Thymus (tissue), 14 donors: ENCODE measurements around the gene PRR20G. TPM values are rescaled to one million over a fixed set of nuclear protein-coding genes. Genes with fewer than 3 reads are reported as not detected.

Experiments
- DNase-seq, 9 donors: peaks; one replicate each; pipeline ENCODE4 v3.0.0-alpha.2; 2013; ENCODE audit warnings: low spot score in 9 of 9, low read depth in 6 of 9, missing footprints in 1 of 9
- H3K27ac ChIP-seq, 2 donors: one replicate each; pipeline ENCODE4 v1.5.1; 2013; ENCODE audit warnings: control low read depth in 1 of 2, low read depth in 1 of 2, low read length in 1 of 2, mild to moderate bottlenecking in 1 of 2, moderate library complexity in 1 of 2
- H3K27me3 ChIP-seq, 2 donors: one replicate each; pipeline ENCODE4 v1.5.1; 2013; ENCODE audit warnings: low read length in 1 of 2; ENCODE audit not compliant: control insufficient read depth in 2 of 2, insufficient read depth in 1 of 2
- H3K36me3 ChIP-seq, 2 donors: one replicate each; pipeline ENCODE4 v1.5.1; 2013; ENCODE audit warnings: low read length in 1 of 2, mild to moderate bottlenecking in 1 of 2, moderate library complexity in 1 of 2; ENCODE audit not compliant: control insufficient read depth in 2 of 2, insufficient read depth in 2 of 2
- H3K4me1 ChIP-seq, 2 donors: one replicate each; pipeline ENCODE4 v1.5.1; 2013; ENCODE audit warnings: low read length in 2 of 2; ENCODE audit not compliant: control insufficient read depth in 2 of 2, insufficient read depth in 2 of 2
- H3K4me3 ChIP-seq, 2 donors: one replicate each; pipeline ENCODE4 v1.5.1; 2013; ENCODE audit warnings: low read length in 2 of 2, control low read depth in 1 of 2, mild to moderate bottlenecking in 1 of 2
- H3K9me3 ChIP-seq, 2 donors: one replicate each; pipeline ENCODE4 v1.5.1; 2013; ENCODE audit warnings: low read length in 1 of 2, mild to moderate bottlenecking in 1 of 2; ENCODE audit not compliant: control insufficient read depth in 2 of 2, insufficient read depth in 1 of 2
- WGBS: extraction: QIAGEN DNeasy Blood & Tissue Kit; methylation state at CpG from one replicate; pipeline ENCODE4 v1.1.7; 2013; 5-methylcytosine and 5-hydroxymethylcytosine counted together
- long read RNA-seq, 10 donors: transcript quantifications; one replicate each; lab custom pipeline, GENCODE V29; 2026
- polyA plus RNA-seq: library from polyadenylated mRNA; stranded (reverse); fragments of 200-250 nt; gene quantifications from one replicate; pipeline ENCODE4 v1.2.3, GENCODE V29; 2013
- total RNA-seq: library from RNA; stranded (reverse); fragments of 120-200 nt; gene quantifications from one replicate; pipeline ENCODE4 v1.2.4, GENCODE V29; 2013
- donor health status: healthy.

PRR20G gene
- total RNA-seq (not detected), polyA plus RNA-seq (0.27 TPM)
- long read RNA-seq, donor 1: 0 reads
- long read RNA-seq, donor 2: 0 reads
- long read RNA-seq, donor 3: 0 reads
- long read RNA-seq, donor 4: 0 reads
- long read RNA-seq, donor 5: 0 reads
- long read RNA-seq, donor 6: 0 reads
- long read RNA-seq, donor 7: 0 reads
- long read RNA-seq, donor 8: 0 reads
- long read RNA-seq, donor 9: 0 reads
- long read RNA-seq, donor 10: 0 reads

- DNase-seq: no peak
Observed at GRCh38 chr3:127287840-127288239, at the start of gene PRR20G. PRR20G (minus strand) TSS chr3:127288046; CDS start chr3:127287365, 681 bp downstream.

GRCh38 chr3:127337001-127337400, 49.2 kb upstream of the PRR20G start:
- Histone ChIP-seq H3K27me3 (peaks cover 10 to 34% of the 10 kb centered on the region in 2 donors), H3K27ac (no peak overlapping the region), H3K4me3 (no peak overlapping the region), H3K9me3 (no peaks in the 10 kb centered on the region), H3K4me1 (no peaks in the 10 kb centered on the region), H3K36me3 (no peaks in the 10 kb centered on the region)
- 93% methylated on average over 7 of the region's 7 CpGs for WGBS
- DNase-seq: no peak

More at GRCh38 chr3:127287840-127288239, at the start of gene PRR20G:
- no peaks in the 10 kb centered on the region for H3K4me1 ChIP-seq
- no peak within 1 kb of the TSS for H3K27ac ChIP-seq
- no peak within 1 kb of the TSS for H3K4me3 ChIP-seq
- H3K36me3 ChIP-seq: no peaks in the 10 kb centered on the region
- no peaks in the 10 kb centered on the region for H3K9me3 ChIP-seq
- 88% methylated on average over 17 of the region's 17 CpGs for WGBS
- H3K27me3 ChIP-seq: no peaks in the 10 kb centered on the region

- Histone ChIP-seq H3K27ac (no peak overlapping the region), H3K36me3 (no peaks in the 10 kb centered on the region), H3K9me3 (no peaks in the 10 kb centered on the region), H3K4me3 (no peak overlapping the region), H3K4me1 (no peaks in the 10 kb centered on the region), H3K27me3 (peaks cover 10 to 34% of the 10 kb centered on the region in 2 donors)
- DNase-seq: no peak
- WGBS: 79% methylated on average over 5 of the region's 5 CpGs
Observed at GRCh38 chr3:127336101-127336500, 48.3 kb upstream of the PRR20G start.

GRCh38 chr3:127330385-127330784, 42.5 kb upstream of the PRR20G start:
- Histone ChIP-seq H3K4me3 (no peak overlapping the region), H3K27me3 (no peaks in the 10 kb centered on the region), H3K36me3 (no peaks in the 10 kb centered on the region), H3K27ac (no peak overlapping the region), H3K9me3 (peaks cover 0 to 15% of the 10 kb centered on the region in 2 donors), H3K4me1 (no peaks in the 10 kb centered on the region)
- DNase-seq: no peak
- 84% methylated on average over 2 of the region's 2 CpGs for WGBS

GRCh38 chr3:127329631-127330285, 41.9 kb upstream of the PRR20G start:
- H3K27me3 ChIP-seq: no peaks in the 10 kb centered on the region
- H3K9me3 ChIP-seq: peaks cover 0 to 15% of the 10 kb centered on the region in 2 donors
- 97% methylated on average over 2 of the region's 2 CpGs for WGBS
- H3K36me3 ChIP-seq: no peaks in the 10 kb centered on the region
- no peak overlapping the region for H3K27ac ChIP-seq
- no peak overlapping the region for H3K4me3 ChIP-seq
- DNase-seq: no peak
- no peaks in the 10 kb centered on the region for H3K4me1 ChIP-seq

- no peak for DNase-seq
- Histone ChIP-seq H3K36me3 (no peaks in the 10 kb centered on the region), H3K27me3 (no peaks in the 10 kb centered on the region), H3K4me1 (peaks cover 8 to 11% of the 10 kb centered on the region in 2 donors), H3K27ac (no peak overlapping the region), H3K9me3 (peaks cover 0 to 15% of the 10 kb centered on the region in 2 donors), H3K4me3 (no peak overlapping the region)
Observed at GRCh38 chr3:127328421-127328820, 40.6 kb upstream of the PRR20G start.

- Histone ChIP-seq H3K4me3 (no peak overlapping the region), H3K27ac (no peak overlapping the region), H3K36me3 (no peaks in the 10 kb centered on the region), H3K4me1 (peaks cover 8 to 11% of the 10 kb centered on the region in 2 donors), H3K27me3 (no peaks in the 10 kb centered on the region), H3K9me3 (peaks cover 0 to 15% of the 10 kb centered on the region in 2 donors)
- DNase-seq: no peak
Observed at GRCh38 chr3:127326341-127326740, 38.5 kb upstream of the PRR20G start.

GRCh38 chr3:127325629-127325961, 37.7 kb upstream of the PRR20G start:
- 98% methylated on average over 1 of the region's 1 CpG for WGBS
- no peak for DNase-seq
- no peaks in the 10 kb centered on the region for H3K36me3 ChIP-seq
- peaks cover 0 to 15% of the 10 kb centered on the region in 2 donors for H3K9me3 ChIP-seq
- H3K4me1 ChIP-seq: peaks cover 8 to 11% of the 10 kb centered on the region in 2 donors
- no peak overlapping the region for H3K27ac ChIP-seq
- no peaks in the 10 kb centered on the region for H3K27me3 ChIP-seq
- H3K4me3 ChIP-seq: no peak overlapping the region

- 90% methylated on average over 4 of the region's 4 CpGs for WGBS
- Histone ChIP-seq H3K4me1 (peaks cover 8 to 11% of the 10 kb centered on the region in 2 donors), H3K27ac (no peak overlapping the region), H3K4me3 (no peak overlapping the region), H3K27me3 (no peaks in the 10 kb centered on the region), H3K9me3 (peaks cover 0 to 15% of the 10 kb centered on the region in 2 donors), H3K36me3 (no peaks in the 10 kb centered on the region)
- no peak for DNase-seq
Observed at GRCh38 chr3:127324913-127325628, 37.2 kb upstream of the PRR20G start.
